GM19395 (cell line): ENCODE data around the gene ZBTB34.
"Not testable (repeated sequence)": the region's sequence is repeated elsewhere in the genome, so short reads cannot be mapped to it uniquely, and the experiment has no call there.

ENCODE experiments used
- ATAC-seq: cut with Tn5 transposase; IDR thresholded peaks from one replicate; pipeline ENCODE4 v1.9.1; 2021; ENCODE audit warnings: mild to moderate bottlenecking, moderate library complexity; ENCODE audit not compliant: unreplicated experiment

Gene ZBTB34

GRCh38 chr9:126860077-126860756, at the start of gene ZBTB34:
TSS of gene ZBTB34 (plus strand) at chr9:126860639. CDS start at chr9:126879400, 18,761 bp downstream.
- peak; percentile 76 for ATAC-seq

DNA sequence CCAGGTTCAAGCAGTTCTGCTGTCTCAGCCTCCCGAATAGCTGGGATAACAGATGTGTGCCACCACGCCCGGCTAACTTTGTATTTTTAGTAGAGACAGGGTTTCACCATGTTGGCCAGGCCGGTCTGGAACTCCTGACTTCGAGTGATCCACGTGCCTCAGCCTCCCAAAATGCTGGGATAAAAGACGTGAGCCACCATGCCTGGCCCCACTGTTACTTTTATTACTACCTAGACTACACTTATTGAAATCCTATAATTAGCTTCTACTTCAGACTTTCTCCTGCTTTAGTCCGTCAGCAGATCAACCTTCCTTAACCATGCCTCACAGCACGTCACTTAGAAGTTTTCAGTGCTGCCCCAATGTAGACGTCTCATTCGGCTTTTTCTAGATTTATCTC, 47.4 kb upstream of the ZBTB34 start:
- ATAC-seq = no peak

DNA sequence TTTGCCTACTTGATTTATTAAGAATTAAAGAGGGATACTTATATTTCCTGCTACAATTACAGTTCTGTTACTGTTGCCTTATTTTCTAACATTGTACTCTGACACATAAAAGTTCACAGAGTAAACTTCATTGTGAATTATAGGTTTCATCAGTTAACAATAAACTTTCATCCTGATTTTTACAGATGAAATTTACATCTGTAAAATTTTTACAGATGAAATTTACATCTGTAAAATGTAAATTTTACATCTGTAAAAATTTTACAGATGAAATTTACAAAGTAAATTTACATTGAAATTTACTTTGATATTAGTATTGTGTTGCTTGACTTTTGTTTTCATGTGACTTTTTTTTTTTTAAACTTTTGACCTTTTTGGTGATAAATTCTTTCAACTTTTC, 46.3 kb upstream of the ZBTB34 start:
- no peak for ATAC-seq

- not testable (repeated sequence) for ATAC-seq
These were observed 42.8 kb upstream of the ZBTB34 start for GRCh38 chr9:126817615-126818014.

- no peak for ATAC-seq
These were observed 42.0 kb upstream of the ZBTB34 start for GRCh38 chr9:126818482-126818881.

DNA sequence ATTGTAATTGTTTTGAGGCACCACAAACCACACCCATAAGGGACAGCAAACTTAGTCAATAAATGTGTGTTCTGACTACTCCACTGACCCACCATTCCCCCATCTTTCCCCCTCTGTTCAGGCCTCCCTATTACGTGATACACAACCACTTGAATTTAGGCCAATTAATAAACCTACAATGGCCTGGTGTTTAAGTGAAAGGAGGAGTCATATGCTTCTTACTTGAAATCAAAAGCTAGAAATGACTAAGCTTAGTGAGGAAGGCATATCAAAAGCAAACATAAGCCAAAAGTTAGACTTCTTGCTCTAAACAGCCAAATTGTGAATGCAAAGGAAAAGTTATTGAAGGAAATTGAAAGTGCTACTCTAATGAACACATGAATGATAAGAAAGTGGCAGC, 41.0 kb upstream of the ZBTB34 start:
- no peak for ATAC-seq

DNA sequence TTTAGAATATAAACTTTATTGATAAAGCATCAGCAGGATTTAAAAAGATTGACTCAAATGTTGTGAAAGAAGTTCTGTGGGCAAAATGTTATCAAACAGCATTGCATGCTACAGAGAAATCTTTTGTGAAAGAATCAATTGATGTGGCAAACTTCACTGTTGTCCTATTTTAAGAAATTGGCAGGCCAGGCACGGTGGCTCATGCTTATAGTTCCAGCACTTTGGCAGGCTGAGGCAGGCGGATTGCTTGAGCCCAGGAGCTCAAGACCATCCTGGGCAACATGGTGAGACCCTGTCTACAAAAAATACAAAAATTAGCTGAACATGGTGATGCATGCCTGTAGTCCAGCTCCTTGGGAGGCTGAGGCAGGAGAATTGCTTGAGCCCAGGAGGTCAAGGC, 38.2 kb upstream of the ZBTB34 start:
- no peak for ATAC-seq

DNA sequence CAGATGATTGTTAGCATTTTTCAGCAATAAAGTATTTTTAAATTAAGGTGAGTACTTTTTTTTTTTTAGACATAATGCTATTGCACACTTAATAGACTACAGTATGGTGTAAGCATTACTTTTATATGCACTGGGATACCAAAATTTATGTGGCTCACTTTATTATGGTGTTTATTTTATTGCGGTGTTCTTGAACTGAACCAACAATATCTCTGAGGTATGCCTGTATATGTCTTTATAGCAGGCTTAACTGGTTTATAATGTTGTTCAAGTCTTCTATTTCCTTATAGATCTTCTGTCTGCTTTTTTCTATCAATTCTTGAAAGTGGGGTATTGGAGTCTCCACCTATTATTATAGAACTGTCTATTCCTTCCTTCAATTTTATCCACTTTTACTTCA, 37.6 kb upstream of the ZBTB34 start:
- no peak for ATAC-seq

GRCh38 chr9:126824052-126824451, 36.4 kb upstream of the ZBTB34 start:
- not testable (repeated sequence) for ATAC-seq

- no peak for ATAC-seq
These were observed 33.2 kb upstream of the ZBTB34 start for GRCh38 chr9:126827227-126827626.

DNA sequence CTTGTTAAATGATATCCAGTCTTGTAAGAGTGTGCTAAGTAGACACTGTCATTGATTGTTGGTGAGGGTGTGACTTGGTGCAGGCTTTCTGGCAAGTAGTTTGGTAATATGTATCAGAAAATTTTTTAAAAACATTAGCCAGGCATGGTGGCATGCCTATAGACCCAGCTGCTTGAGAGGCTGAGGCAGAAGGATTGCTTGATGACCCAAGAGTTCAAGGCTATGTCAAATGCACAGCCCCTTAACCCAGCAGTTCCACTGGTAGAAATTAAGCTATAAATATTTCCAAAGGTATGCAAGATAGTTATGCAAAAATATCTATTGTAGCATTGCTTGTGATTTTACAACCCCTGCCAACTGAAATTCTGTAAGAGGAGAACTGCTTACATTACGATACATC, 31.4 kb upstream of the ZBTB34 start:
- no peak for ATAC-seq

DNA sequence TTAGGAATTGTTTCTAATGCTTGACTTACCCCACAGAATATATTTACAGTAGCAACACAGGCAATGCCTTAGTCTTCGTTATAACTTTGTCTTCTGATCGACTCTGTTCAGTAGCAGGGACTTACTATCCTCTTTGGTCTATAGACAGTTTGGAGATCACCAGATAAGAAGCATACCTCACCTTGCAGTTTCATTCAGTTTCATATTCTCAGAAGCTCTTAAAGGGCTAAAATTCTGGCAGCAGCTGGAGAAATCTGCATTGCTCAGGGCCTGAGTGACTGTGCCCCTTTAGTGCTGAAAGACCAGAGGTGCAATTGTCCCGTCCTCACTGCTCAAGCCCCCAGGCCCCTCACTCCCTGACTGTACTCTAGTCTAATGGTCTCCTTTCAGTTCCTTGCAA, 29.6 kb upstream of the ZBTB34 start:
- ATAC-seq = no peak

GRCh38 chr9:126832440-126832839, 28.0 kb upstream of the ZBTB34 start:
- ATAC-seq = no peak

GRCh38 chr9:126833020-126833419, 27.4 kb upstream of the ZBTB34 start:
- no peak for ATAC-seq

DNA sequence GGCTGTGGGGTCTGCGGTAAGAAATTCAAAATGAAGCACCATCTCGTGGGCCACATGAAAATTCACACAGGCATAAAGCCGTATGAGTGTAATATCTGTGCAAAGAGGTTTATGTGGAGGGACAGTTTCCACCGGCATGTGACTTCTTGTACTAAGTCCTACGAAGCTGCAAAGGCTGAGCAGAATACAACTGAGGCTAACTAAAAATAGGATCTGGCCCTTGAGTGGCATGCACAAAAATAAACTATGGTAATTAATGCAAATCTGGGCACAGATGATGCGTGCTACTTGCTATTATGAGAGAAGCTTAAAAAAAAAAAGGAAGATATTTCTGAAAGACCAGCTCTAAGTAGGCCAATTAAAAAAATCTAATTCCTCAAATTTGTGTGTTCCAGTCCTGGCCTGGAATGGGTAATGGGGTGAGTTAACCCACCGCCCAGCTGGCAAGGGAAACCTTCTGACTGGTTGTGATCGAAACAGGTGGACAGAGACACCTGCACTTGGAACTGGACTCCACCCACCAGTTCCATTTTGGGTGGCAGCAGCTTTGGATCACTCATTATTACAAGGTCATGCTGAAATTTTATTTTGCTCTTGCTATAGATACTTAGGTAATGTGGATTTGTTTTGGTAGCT, 26.6 kb upstream of the ZBTB34 start:
- ATAC-seq = no peak

DNA sequence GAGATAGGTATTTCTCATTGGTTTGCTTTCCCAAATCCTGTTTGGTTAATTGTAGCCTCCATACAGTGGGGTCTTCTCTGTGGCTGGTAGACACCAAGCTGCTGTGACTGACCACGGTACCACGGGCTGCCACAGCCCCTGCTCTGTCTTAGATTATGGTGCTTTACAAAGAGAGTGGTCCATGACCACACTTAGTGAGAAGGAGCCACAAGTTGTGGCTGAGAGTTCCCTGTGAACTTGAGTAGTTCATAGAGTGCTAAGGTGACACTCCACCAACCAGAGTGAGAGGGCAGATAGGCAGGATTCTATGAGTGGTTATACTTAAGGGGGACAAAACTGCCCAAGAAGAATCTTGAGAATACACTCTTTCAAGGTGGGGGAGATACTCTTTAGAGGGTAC, 25.8 kb upstream of the ZBTB34 start:
- ATAC-seq = no peak

DNA sequence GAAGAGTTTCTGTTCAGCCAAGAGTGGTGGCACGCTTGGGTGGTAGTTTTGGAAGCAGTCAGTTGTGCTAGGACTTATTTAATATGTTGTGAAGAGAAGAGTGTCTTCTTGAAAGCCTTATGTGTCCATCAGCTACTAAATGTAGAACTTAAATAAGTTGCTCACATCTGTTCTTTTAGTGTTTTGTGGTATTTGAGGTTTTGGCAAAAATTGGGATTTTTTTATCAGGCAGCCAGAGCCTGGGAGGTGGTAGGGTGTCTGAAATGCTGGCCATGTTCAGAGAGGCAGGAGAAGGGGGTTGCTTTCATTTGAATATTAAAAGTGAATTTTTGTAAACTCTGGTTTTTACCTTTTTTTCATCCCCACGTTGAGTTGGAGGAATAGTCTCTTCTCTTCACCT, 24.2 kb upstream of the ZBTB34 start:
- no peak for ATAC-seq

- no peak for ATAC-seq
These were observed 22.2 kb upstream of the ZBTB34 start for GRCh38 chr9:126838055-126838811.

GRCh38 chr9:126838895-126839294, 21.5 kb upstream of the ZBTB34 start:
- ATAC-seq = peak; percentile 48

DNA sequence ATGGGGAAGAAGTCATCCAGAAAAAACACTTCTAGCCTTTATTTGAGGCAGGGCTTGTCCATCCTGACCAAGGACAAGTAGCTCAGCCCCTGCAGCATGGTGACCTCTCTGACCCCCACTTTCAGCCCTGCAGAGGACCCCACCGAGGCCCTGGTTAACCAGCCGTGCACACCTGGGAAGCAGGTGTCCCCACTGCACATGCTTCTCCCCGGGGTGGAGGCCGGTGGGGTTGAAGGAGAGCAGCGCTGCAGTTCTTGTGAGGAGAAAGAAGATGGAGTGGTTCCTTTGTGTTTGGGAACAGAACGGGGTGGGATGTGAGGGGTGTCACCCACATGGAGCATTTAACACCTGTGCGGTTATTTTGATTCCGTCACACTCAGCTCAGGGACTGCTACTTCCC, 21.1 kb upstream of the ZBTB34 start:
- ATAC-seq = no peak

GRCh38 chr9:126842220-126842842, 18.1 kb upstream of the ZBTB34 start:
- ATAC-seq = no peak
